ENCODE data around the gene ADAMTS17.
"Not testable (repeated sequence)": the region's sequence is repeated elsewhere in the genome, so short reads cannot be mapped to it uniquely, and the experiment has no call there.

The ADAMTS17 gene

GRCh38 chr15:100107606-100108225, 234.1 kb downstream of the ADAMTS17 start:
- DNase-seq (ENCODE audit: low read depth), result no peak

- no peak for DNase-seq (ENCODE audit: low read depth)
These were observed 234.6 kb downstream of the ADAMTS17 start for GRCh38 chr15:100107151-100107550.

- DNase-seq (ENCODE audit: low read depth), result no peak
These were observed 235.0 kb downstream of the ADAMTS17 start for GRCh38 chr15:100106732-100107131.

- no peak for DNase-seq (ENCODE audit: low read depth)
These were observed 236.7 kb downstream of the ADAMTS17 start for GRCh38 chr15:100105101-100105500.

- DNase-seq (ENCODE audit: low read depth), result no peak
These were observed 237.5 kb downstream of the ADAMTS17 start for GRCh38 chr15:100104245-100104644.

GRCh38 chr15:100103828-100104227, 237.9 kb downstream of the ADAMTS17 start:
- DNase-seq (ENCODE audit: low read depth), result no peak

GRCh38 chr15:100101426-100102089, 240.2 kb downstream of the ADAMTS17 start:
- DNase-seq (ENCODE audit: low read depth), result no peak

- no peak for DNase-seq (ENCODE audit: low read depth)
These were observed 240.8 kb downstream of the ADAMTS17 start for GRCh38 chr15:100100926-100101325.

GRCh38 chr15:100099976-100100375, 241.8 kb downstream of the ADAMTS17 start:
- no peak for DNase-seq (ENCODE audit: low read depth)

GRCh38 chr15:100098705-100099104, 243.1 kb downstream of the ADAMTS17 start:
- no peak for DNase-seq (ENCODE audit: low read depth)

- DNase-seq (ENCODE audit: low read depth), result no peak
These were observed 244.2 kb downstream of the ADAMTS17 start for GRCh38 chr15:100097342-100098127.

GRCh38 chr15:100096700-100097099, 245.1 kb downstream of the ADAMTS17 start:
- DNase-seq (ENCODE audit: low read depth), result no peak

GRCh38 chr15:100096248-100096600, 245.6 kb downstream of the ADAMTS17 start:
- no peak for DNase-seq (ENCODE audit: low read depth)

- no peak for DNase-seq (ENCODE audit: low read depth)
These were observed 246.1 kb downstream of the ADAMTS17 start for GRCh38 chr15:100095541-100096247.

- no peak for DNase-seq (ENCODE audit: low read depth)
These were observed 247.7 kb downstream of the ADAMTS17 start for GRCh38 chr15:100094127-100094510.

- DNase-seq (ENCODE audit: low read depth), result peak; percentile 7
These were observed 248.3 kb downstream of the ADAMTS17 start for GRCh38 chr15:100093211-100094126.

GRCh38 chr15:100092034-100092433, 249.7 kb downstream of the ADAMTS17 start:
- no peak for DNase-seq (ENCODE audit: low read depth)

- DNase-seq (ENCODE audit: low read depth), result no peak
These were observed 251.4 kb downstream of the ADAMTS17 start for GRCh38 chr15:100090411-100090810.

- DNase-seq (ENCODE audit: low read depth), result not testable (repeated sequence)
These were observed 257.5 kb downstream of the ADAMTS17 start for GRCh38 chr15:100084042-100084821.

- no peak for DNase-seq (ENCODE audit: low read depth)
These were observed 258.2 kb downstream of the ADAMTS17 start for GRCh38 chr15:100083572-100083971.

Data from iris pigment epithelial cell (primary cell).